ENCODE measurements around the gene ZG16B. TPM values are rescaled to one million over a fixed set of nuclear protein-coding genes. Genes with fewer than 3 reads are reported as not detected.

The ZG16B gene
- total RNA-seq, 4 donors from 2014 or later: 5.6 to 67.9 (median 19.4) TPM

GRCh38 chr16:2786061-2786825 lies 43.9 kb upstream of the ZG16B start:
- intact Hi-C loops (cut with DNase I; ENCODE audit: low total_unique reads): no loop called here
- TF ChIP-seq, protein P1, sequence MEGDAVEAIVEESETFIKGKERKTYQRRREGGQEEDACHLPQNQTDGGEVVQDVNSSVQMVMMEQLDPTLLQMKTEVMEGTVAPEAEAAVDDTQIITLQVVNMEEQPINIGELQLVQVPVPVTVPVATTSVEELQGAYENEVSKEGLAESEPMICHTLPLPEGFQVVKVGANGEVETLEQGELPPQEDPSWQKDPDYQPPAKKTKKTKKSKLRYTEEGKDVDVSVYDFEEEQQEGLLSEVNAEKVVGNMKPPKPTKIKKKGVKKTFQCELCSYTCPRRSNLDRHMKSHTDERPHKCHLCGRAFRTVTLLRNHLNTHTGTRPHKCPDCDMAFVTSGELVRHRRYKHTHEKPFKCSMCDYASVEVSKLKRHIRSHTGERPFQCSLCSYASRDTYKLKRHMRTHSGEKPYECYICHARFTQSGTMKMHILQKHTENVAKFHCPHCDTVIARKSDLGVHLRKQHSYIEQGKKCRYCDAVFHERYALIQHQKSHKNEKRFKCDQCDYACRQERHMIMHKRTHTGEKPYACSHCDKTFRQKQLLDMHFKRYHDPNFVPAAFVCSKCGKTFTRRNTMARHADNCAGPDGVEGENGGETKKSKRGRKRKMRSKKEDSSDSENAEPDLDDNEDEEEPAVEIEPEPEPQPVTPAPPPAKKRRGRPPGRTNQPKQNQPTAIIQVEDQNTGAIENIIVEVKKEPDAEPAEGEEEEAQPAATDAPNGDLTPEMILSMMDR (IDR thresholded peaks at IDR 0.05): no peak
- no peak for TF ChIP-seq POLR2A (IDR thresholded peaks at IDR 0.05)
- no peak overlapping the region for H3K4me3 ChIP-seq (ENCODE audit: low read depth, poor library complexity, severe bottlenecking)
- DNase-seq (ENCODE audit: low spot score in 2 of 2): no peak
- WGBS, 2 donors: 59 to 62% methylated on average over 15 of the region's 15 CpGs

DNA sequence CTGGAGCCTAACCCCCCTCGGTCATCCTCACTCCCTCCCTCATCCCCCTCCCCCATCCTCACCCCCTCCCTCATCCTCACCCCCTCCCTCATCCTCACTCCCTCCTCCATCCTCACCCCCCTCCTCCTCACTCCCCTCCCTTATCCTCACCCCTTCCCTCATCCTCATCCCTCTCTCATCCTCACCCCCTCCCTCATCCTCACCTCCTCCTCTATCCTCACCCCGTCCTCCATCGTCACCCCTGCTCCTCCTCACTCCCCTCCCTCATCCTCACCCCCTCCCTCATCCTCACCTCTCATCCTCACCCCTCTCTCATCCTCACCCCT lies 43.3 kb upstream of the ZG16B start:
- 56% methylated on average over 3 of the region's 3 CpGs for WGBS, 2 donors
- no peak for TF ChIP-seq POLR2A (IDR thresholded peaks at IDR 0.05)
- TF ChIP-seq, protein P1 (IDR thresholded peaks at IDR 0.05): no peak
- H3K4me3 ChIP-seq (ENCODE audit: low read depth, poor library complexity, severe bottlenecking): no peak overlapping the region
- no peak for DNase-seq (ENCODE audit: low spot score in 2 of 2)
- intact Hi-C loops (cut with DNase I; ENCODE audit: low total_unique reads): no loop called here

DNA sequence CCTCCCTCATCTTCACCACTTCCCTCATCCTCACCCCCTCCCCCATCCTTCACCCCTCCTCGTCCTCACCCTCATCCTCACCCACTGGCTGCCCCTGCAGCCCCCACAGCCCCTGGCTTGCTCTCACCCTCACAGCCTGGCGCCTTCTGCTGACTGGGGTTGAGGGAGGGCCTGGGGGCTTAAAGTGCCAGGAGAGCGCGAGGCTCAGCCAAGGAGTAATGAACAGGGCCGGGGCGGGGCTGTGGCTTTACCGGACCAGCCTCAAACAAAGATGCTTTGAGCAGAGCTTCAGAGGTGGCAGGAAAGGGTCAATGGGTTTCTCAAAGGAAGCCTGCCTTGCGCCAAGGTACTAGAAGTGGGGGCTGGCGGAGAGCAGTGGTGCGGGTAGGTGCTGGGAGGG lies 42.7 kb upstream of the ZG16B start, which contains the start of gene PRSS33:
Gene PRSS33 (minus strand): TSS at position 155 of the 400 bp plus-strand sequence. CDS start 1,013 bp downstream, outside the sequence.
- no peak for TF ChIP-seq POLR2A (IDR thresholded peaks at IDR 0.05)
- TF ChIP-seq, protein P1 (IDR thresholded peaks at IDR 0.05): no peak
- 27 to 37% methylated on average over 9 of the region's 10 CpGs for WGBS, 2 donors
- H3K4me3 ChIP-seq (ENCODE audit: low read depth, poor library complexity, severe bottlenecking): no peak within 1 kb of the TSS
- DNase-seq (ENCODE audit: low spot score in 2 of 2): no peak
- intact Hi-C loops (cut with DNase I; ENCODE audit: low total_unique reads): no loop called here

DNA sequence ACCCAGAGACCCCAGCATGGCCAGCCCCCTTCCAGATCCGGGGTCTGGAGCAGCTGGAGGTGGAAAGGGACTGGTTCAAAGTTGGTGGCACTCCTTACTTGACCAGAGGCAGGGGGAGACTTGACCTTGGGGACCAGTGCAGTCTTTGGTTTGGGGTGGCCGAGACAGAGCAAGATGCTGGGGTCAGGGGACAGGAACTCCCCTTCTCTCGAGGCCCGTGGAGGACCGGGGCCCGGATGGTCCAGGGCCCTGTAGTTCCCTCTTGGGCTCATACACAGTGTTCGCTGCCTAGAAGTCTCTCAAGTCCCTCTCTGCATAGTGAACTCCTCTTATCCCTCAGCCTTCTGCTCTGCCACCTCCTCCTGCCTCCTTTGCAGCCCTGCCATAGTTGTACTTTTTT lies 42.1 kb upstream of the ZG16B start:
- TF ChIP-seq, protein P1 (IDR thresholded peaks at IDR 0.05): no peak
- no peak for TF ChIP-seq POLR2A (IDR thresholded peaks at IDR 0.05)
- intact Hi-C loops (cut with DNase I; ENCODE audit: low total_unique reads): no loop called here
- WGBS, 2 donors: 47 to 51% methylated on average over 7 of the region's 7 CpGs
- H3K4me3 ChIP-seq (ENCODE audit: low read depth, poor library complexity, severe bottlenecking): no peak overlapping the region
- no peak for DNase-seq (ENCODE audit: low spot score in 2 of 2)

DNA sequence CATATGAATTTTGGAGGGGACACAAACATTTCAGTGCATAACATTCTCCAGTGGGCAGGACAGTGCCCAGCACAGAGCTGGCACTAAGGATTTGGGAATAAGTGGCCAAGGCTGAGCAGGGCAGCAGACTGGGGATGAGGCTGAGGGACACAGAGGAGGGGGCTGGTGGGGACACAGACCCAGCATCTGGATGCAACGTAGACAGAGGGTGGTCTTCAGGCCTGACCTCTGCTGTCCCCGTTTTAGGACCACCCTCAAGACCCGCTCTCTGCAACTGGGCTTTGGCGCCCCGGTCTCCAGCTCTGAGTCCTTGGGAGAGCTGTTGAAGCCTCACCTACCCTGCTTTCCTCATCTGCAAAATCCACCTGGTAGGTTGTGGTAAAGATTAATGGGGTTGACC lies 39.5 kb upstream of the ZG16B start:
- 80 to 85% methylated on average over 3 to 5 of the region's 5 CpGs for WGBS, 2 donors
- no peak overlapping the region for H3K4me3 ChIP-seq (ENCODE audit: low read depth, poor library complexity, severe bottlenecking)
- no peak for DNase-seq (ENCODE audit: low spot score in 2 of 2)
- no peak for TF ChIP-seq POLR2A (IDR thresholded peaks at IDR 0.05)
- TF ChIP-seq, protein P1 (IDR thresholded peaks at IDR 0.05): no peak
- intact Hi-C loops (cut with DNase I; ENCODE audit: low total_unique reads): no loop called here

DNA sequence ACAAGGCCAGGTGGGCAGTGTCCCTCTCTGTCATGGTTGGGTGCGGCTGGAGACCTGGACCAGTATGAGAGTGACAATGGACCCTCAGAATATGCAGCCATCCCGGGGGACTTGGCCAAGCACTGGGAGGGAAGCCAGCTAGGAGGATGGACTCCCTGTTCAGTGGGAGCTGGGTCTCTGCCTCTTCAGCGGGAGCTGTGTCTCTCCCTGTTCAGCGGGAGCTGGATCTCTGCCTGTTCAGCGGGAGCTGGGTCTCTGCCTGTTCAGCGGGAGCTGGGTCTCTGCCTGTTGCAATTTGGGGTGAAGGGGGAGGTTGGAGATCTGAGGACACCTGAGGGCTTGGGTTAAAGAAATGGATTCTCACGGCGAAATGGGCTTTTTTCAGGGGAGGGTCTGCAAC lies 38.9 kb upstream of the ZG16B start:
- WGBS, 2 donors: 59 to 60% methylated on average over 8 of the region's 8 CpGs
- DNase-seq (ENCODE audit: low spot score in 2 of 2): no peak
- intact Hi-C loops (cut with DNase I; ENCODE audit: low total_unique reads): no loop called here
- no peak overlapping the region for H3K4me3 ChIP-seq (ENCODE audit: low read depth, poor library complexity, severe bottlenecking)
- no peak for TF ChIP-seq POLR2A (IDR thresholded peaks at IDR 0.05)
- TF ChIP-seq, protein P1 (IDR thresholded peaks at IDR 0.05): no peak

Data from lower leg skin (tissue), 4 donors.